ENCODE results near the gene ARL10. TPM values are rescaled to one million over a fixed set of nuclear protein-coding genes. Genes with fewer than 3 reads are reported as not detected.

ARL10 gene, protein sequence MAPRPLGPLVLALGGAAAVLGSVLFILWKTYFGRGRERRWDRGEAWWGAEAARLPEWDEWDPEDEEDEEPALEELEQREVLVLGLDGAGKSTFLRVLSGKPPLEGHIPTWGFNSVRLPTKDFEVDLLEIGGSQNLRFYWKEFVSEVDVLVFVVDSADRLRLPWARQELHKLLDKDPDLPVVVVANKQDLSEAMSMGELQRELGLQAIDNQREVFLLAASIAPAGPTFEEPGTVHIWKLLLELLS
- 0.48 to 1.7 TPM (median 0.65 TPM) in 5 replicates for total RNA-seq (2022; extraction: Qiagen RNA extraction; ENCODE audit: low read depth)

DNA sequence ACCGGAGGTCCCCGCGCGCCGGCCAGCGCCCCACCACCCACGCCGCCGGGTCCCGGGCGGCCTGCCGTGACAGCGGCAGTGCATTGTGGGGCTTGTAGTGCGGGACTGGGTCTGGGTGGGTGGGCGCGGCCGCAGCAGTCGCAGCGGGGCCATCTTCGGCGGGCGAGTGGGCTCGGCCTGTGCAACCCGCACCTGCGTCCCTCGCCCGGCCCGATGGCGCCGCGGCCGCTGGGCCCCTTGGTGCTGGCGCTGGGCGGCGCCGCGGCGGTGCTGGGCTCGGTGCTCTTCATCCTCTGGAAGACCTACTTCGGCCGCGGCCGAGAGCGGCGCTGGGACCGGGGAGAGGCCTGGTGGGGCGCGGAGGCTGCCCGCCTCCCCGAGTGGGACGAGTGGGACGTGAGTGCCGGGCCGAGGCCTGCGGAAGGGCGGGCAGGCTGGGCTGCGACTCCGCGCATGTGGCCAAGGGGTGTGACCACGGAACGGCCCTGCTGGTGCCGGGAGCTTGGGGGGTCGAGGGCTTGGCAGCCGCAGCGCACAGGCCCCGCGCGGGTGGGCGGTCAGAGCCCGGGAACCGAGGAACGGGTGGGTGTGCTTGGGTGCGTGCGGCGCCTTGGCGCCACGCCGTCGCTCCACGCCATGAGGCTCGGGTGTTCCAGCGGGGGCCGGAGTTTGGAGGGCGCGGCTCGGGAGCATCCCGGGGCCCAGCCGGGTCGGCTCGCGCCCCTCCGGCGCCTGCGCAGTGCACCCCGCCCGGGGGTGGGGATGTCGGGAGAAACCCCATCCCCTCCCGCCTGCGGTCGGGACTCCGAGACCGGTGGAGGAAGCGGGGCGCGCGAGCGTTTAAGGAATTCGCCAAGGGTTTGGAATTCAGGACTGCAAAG, at the start of gene ARL10:
ARL10 (plus strand) TSS at position 137 of the 881 bp plus-strand sequence; CDS start at position 214, 77 bp downstream.

DNA sequence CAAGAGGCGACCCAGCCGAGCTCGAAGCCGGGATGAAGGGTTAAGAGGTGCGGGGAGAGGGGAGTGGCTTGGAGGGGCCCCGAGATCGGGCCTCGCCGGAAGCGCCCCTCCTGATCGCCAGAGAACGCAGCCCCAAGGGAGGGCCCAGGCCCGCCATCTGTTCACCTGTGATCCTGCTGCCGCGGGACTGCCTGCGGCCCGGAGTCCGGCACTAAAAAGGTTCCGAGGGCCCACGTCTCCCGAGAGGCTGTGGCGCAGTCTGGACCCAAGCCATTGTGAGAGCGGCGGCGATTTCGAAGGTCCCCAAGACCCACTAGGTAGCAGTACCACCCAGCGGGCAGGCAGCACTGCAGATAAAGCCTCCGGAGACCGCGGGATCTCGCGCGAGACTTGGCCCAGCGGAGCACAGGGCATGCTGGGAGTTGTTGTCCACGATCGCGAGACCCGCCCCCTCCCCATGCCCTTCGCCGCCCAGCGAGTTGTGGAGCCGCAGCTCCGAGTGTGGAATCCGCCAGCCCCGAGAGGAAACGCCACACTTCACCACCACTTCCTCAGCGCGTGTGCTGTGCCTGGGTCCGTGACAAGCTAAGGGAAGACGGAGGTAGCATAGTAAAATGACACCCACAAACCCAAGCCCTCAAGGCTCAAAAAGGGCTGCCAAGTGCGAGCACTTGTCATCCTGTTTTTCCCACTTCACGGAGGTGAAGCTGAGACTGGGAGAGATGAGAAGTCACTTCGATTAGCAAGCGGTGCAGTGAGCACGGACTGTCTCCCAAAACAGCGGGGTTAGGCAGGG, 3.7 kb upstream of the ARL10 start, which contains the start of gene KIAA1191:
KIAA1191 (minus strand) TSS at position 328 of the 796 bp plus-strand sequence. CDS start 2,256 bp downstream, outside the sequence.

DNA sequence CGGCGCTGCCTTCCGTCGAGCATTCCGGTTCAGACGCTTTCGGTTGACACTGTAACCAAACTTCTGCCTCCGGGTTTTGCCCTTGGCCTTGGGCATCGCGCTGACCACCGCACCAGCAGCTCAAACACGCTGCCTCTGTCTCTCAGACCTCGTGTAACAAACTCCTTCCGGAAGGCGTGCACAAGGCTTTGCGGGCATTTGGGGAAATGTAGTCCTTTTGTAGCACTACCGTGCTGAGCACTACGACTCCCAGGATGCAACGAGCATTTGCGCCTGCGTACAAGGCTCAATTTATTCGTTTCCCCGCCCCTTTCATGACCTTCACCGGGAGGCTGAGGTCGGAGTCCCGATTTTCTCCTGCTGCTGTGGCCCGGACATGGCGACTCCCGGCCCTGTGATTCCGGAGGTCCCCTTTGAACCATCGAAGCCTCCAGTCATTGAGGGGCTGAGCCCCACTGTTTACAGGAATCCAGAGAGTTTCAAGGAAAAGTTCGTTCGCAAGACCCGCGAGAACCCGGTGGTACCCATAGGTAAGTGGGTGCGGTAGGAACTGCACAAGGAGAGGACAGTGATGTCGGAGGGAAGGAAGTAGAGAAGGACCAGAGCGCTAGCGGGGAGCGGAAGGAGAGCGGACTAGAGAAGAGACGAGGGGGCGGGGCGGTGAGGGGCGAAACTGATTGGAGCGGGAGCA, 23.3 kb downstream of the ARL10 start, which contains the start of the genes HIGD2A and NOP16:
HIGD2A (plus strand) TSS at position 308 of the 691 bp plus-strand sequence; CDS start at position 377, 69 bp downstream.
NOP16 (minus strand) TSS at position 155 of the 691 bp plus-strand sequence; CDS start at position 96, 59 bp downstream.

DNA sequence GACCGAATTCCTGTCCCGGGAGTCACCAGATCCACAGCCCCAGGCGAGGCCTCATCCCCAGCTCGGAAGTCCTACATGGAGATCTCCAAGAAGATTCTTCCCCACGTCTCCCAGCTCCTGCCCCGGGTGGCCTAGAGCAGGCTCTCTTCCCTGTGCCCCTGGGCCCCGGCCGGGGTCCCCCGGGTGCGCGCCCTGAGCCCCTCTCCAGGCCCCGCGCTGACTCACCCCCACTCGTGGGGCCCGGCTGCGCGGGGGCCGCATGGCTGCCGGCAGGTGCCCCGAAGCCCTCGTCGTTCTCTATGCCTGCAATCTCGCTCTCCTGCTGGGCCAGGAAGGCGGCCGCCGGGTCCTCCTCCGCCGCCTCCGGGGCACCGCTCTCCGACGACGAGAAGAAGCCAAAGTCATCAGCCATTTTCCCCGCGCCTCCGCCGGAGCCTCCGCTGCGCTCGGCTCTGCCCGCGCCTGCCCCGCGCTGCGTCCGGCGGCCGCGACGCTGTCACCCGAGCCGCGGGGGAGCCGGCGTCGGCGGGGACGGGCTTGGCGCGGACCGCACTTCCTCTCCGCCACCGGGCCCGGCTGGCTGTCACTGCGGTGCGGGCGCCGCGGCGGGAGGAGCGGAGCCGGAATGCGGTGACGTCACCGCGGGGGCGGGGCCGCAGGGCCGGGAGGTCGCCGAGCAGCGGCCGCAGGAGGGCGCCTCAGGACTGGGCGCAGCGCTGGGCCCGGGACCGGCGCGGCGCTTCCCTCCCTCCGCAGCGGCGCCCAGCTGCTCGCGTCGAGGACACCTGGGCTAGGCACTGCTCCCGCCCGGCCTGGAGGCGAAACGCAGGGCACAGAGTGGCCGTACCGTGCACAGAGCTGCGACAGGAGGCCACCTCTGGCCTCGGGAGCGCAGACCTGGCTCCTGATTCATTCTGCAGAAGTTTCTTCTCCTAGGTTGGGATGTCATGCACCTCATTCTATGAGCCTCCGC, 51.0 kb downstream of the ARL10 start, which contains the start of gene CLTB:
CLTB (minus strand) TSS at position 588 of the 973 bp plus-strand sequence; CDS start at position 412, 176 bp downstream.

Other genes starting within 250 kb of the ARL10 start
- gene SIMC1, start 127.1 kb upstream of the ARL10 start, total RNA-seq (2022; extraction: Qiagen RNA extraction; ENCODE audit: low read depth): 10.7 to 16.0 TPM (median 15.0 TPM) in 5 replicates
- 65.0 to 78.5 TPM (median 70.0 TPM) in 5 replicates for gene KIAA1191, start 3.7 kb upstream of the ARL10 start, total RNA-seq (2022; extraction: Qiagen RNA extraction; ENCODE audit: low read depth)
- 114 to 148 TPM (median 129 TPM) in 5 replicates for gene NOP16, start 23.1 kb downstream of the ARL10 start, total RNA-seq (2022; extraction: Qiagen RNA extraction; ENCODE audit: low read depth)
- gene HIGD2A, start 23.3 kb downstream of the ARL10 start, total RNA-seq (2022; extraction: Qiagen RNA extraction; ENCODE audit: low read depth): 242 to 274 TPM (median 264 TPM) in 5 replicates
- 65.7 to 111 TPM (median 105 TPM) in 5 replicates for gene CLTB, start 51.1 kb downstream of the ARL10 start, total RNA-seq (2022; extraction: Qiagen RNA extraction; ENCODE audit: low read depth)
- 47.0 to 54.0 TPM (median 47.9 TPM) in 5 replicates for gene FAF2, start 82.9 kb downstream of the ARL10 start, total RNA-seq (2022; extraction: Qiagen RNA extraction; ENCODE audit: low read depth)
- 33.6 to 45.2 TPM (median 43.2 TPM) in 5 replicates for gene RNF44, start 171.9 kb downstream of the ARL10 start, total RNA-seq (2022; extraction: Qiagen RNA extraction; ENCODE audit: low read depth)
- 0.04 to 0.15 TPM (median 0.10 TPM) in 4 of 5 replicates, not detected in the other for gene CDHR2, start 183.9 kb downstream of the ARL10 start, total RNA-seq (2022; extraction: Qiagen RNA extraction; ENCODE audit: low read depth)
- gene GPRIN1, start 244.7 kb downstream of the ARL10 start, total RNA-seq (2022; extraction: Qiagen RNA extraction; ENCODE audit: low read depth): 7.1 to 9.4 TPM (median 9.1 TPM) in 5 replicates

Data from A549 treated with CpdA at 1 μM for 4 hours (cell line).